HEK293T (cell line): ENCODE measurements around the gene NT5C1B.

Source experiments
- CTCF ChIA-PET: fragments of 350-600 bp; formaldehyde crosslinking; extraction: SDS; loops from one replicate; lab custom pipeline; 2021; ENCODE audit warnings: antibody characterized with exemption, inconsistent platforms; lab: Yijun Ruan, JAX
- POLR2A ChIA-PET: fragments of 350-600 bp; formaldehyde crosslinking; extraction: SDS; loops from one replicate; lab custom pipeline; 2020; ENCODE audit warnings: antibody characterized with exemption, inconsistent platforms; lab: Yijun Ruan, JAX
- DNase-seq: peaks from one replicate; pipeline ENCODE4 v3.0.0; 2012; ENCODE audit warnings: mixed read lengths; ENCODE audit errors: extremely low spot score
- ARNT ChIP-seq: fragments of 450-650 bp; IDR thresholded peaks from 2 replicates; pipeline ENCODE4 v1.6.1; 2017; ENCODE audit warnings: mild to moderate bottlenecking
- BHLHE40 ChIP-seq: fragments of 450-650 bp; IDR thresholded peaks from 2 replicates; pipeline ENCODE4 v1.6.1; 2016; ENCODE audit warnings: mild to moderate bottlenecking, moderate library complexity, borderline replicate concordance
- CTBP1 ChIP-seq: fragments of 450-650 bp; IDR thresholded peaks from 2 replicates; pipeline ENCODE4 v1.6.1; 2016; ENCODE audit warnings: borderline replicate concordance
- ELF4 ChIP-seq: fragments of 450-650 bp; IDR thresholded peaks from 2 replicates; pipeline ENCODE4 v1.6.1; 2017; ENCODE audit warnings: antibody characterized with exemption
- FOXA1 ChIP-seq: fragments of 450-650 bp; IDR thresholded peaks from 2 replicates; pipeline ENCODE4 v1.6.1; 2016; ENCODE audit warnings: mild to moderate bottlenecking
- FOXK2 ChIP-seq: fragments of 450-650 bp; IDR thresholded peaks from 2 replicates; pipeline ENCODE4 v1.6.1; 2016; ENCODE audit warnings: mild to moderate bottlenecking
- FOXM1 ChIP-seq: fragments of 450-650 bp; IDR thresholded peaks from 2 replicates; pipeline ENCODE4 v1.6.1; 2017; ENCODE audit warnings: mild to moderate bottlenecking, borderline replicate concordance
- HDGF ChIP-seq: fragments of 450-650 bp; IDR thresholded peaks from 2 replicates; pipeline ENCODE4 v1.6.1; 2017; ENCODE audit warnings: antibody characterized with exemption, borderline replicate concordance
- L3MBTL2 ChIP-seq: fragments of 450-650 bp; conservative IDR thresholded peaks from 2 replicates; pipeline ENCODE4 v1.6.1; 2016; ENCODE audit warnings: mild to moderate bottlenecking
- LEF1 ChIP-seq: fragments of 450-650 bp; IDR thresholded peaks from 2 replicates; pipeline ENCODE4 v1.6.1; 2017; ENCODE audit warnings: mild to moderate bottlenecking, borderline replicate concordance
- NFRKB ChIP-seq: fragments of 450-650 bp; IDR thresholded peaks from 2 replicates; pipeline ENCODE4 v1.6.1; 2016; ENCODE audit warnings: mild to moderate bottlenecking, moderate library complexity
- PKNOX1 ChIP-seq: fragments of 450-650 bp; IDR thresholded peaks from 2 replicates; pipeline ENCODE4 v1.6.1; 2016
- SP1 ChIP-seq: fragments of 450-650 bp; IDR thresholded peaks from 2 replicates; pipeline ENCODE4 v1.6.1; 2017
- SUZ12 ChIP-seq: fragments of 450-650 bp; IDR thresholded peaks from 2 replicates; pipeline ENCODE4 v1.6.1; 2016; ENCODE audit warnings: mild to moderate bottlenecking
- TARDBP ChIP-seq: fragments of 450-650 bp; IDR thresholded peaks from 2 replicates; pipeline ENCODE4 v1.6.1; 2016
- ZNF384 ChIP-seq: fragments of 450-650 bp; IDR thresholded peaks from 2 replicates; pipeline ENCODE4 v1.6.1; 2016

Gene NT5C1B

GRCh38 chr2:18517386-18517785 lies 72.0 kb downstream of the NT5C1B start:
- ChIA-PET CTCF (no interaction called here), POLR2A (no interaction called here)
- no peak for TF ChIP-seq NFRKB
- no peak for TF ChIP-seq FOXM1
- no peak for TF ChIP-seq LEF1
- TF ChIP-seq CTBP1: no peak
- no peak for TF ChIP-seq ARNT
- no peak for TF ChIP-seq FOXK2
- TF ChIP-seq HDGF: no peak
- TF ChIP-seq ELF4: no peak
- no peak for TF ChIP-seq L3MBTL2
- TF ChIP-seq SUZ12: no peak
- no peak for TF ChIP-seq TARDBP
- TF ChIP-seq PKNOX1: no peak
- no peak for TF ChIP-seq SP1
- no peak for TF ChIP-seq ZNF384
- no peak for TF ChIP-seq FOXA1
- no peak for TF ChIP-seq BHLHE40
- DNase-seq: no peak

GRCh38 chr2:18516112-18516511 lies 73.3 kb downstream of the NT5C1B start:
- DNase-seq: no peak
- TF ChIP-seq FOXM1 (no peak), NFRKB (no peak), ELF4 (no peak), PKNOX1 (no peak), FOXA1 (no peak), FOXK2 (no peak), ZNF384 (no peak), SP1 (no peak), LEF1 (no peak), L3MBTL2 (no peak), ARNT (no peak)
- ChIA-PET CTCF (no interaction called here), POLR2A (no interaction called here)

GRCh38 chr2:18514526-18515461 lies 74.6 kb downstream of the NT5C1B start:
- ChIA-PET CTCF (no interaction called here), POLR2A (no interaction called here)
- DNase-seq: no peak
- no peak for TF ChIP-seq NFRKB
- no peak for TF ChIP-seq LEF1
- TF ChIP-seq FOXK2: no peak
